HepG2 (cell line): Measurements from ENCODE around the gene NAALADL1. TPM values are rescaled to one million over a fixed set of nuclear protein-coding genes. Genes with fewer than 3 reads are reported as not detected.

Experiments
- AGO2 ChIP-seq: fragments of 200-400 bp; formaldehyde crosslinking; optimal IDR thresholded peaks from 2 replicates; pipeline ENCODE3; 2017; ENCODE audit warnings: mild to moderate bottlenecking, low read depth, low read length, moderate library complexity
- CEBPB ChIP-seq: IDR thresholded peaks from 2 replicates; pipeline ENCODE4 v1.6.1; 2011; ENCODE audit warnings: low read depth, low read length, improper control_type of control experiment, borderline replicate concordance
- SRSF4 ChIP-seq: fragments of 200-400 bp; formaldehyde crosslinking; IDR thresholded peaks from one replicate; pipeline ENCODE4 v1.6.1; 2018; ENCODE audit warnings: mild to moderate bottlenecking, low read depth, low read length, moderate library complexity; ENCODE audit not compliant: poor library complexity, severe bottlenecking
- TRIM24 ChIP-seq: sonication (generic); formaldehyde crosslinking; IDR thresholded peaks from 2 replicates; pipeline ENCODE4 v1.8.0; 2022; ENCODE audit warnings: mild to moderate bottlenecking, missing genetic modification reagents
- ZHX2 ChIP-seq, 2 experiments: sonication (generic) in 1 of 2; formaldehyde crosslinking in 1 of 2; IDR thresholded peaks; 2 replicates each; pipeline versions ENCODE4 v1.6.1 to v1.9.0; 2014 to 2022; ENCODE audit warnings: antibody characterized with exemption in 1 of 2, borderline replicate concordance in 1 of 2, inconsistent platforms in 1 of 2, low read depth in 1 of 2, missing genetic modification reagents in 1 of 2
- ZNF34 ChIP-seq: sonication (generic); formaldehyde crosslinking; IDR thresholded peaks from 2 replicates; pipeline ENCODE4 v1.4.0; 2020; ENCODE audit warnings: mild to moderate bottlenecking, missing genetic modification reagents, borderline replicate concordance
- ZNF44 ChIP-seq: sonication (generic); formaldehyde crosslinking; IDR thresholded peaks from 2 replicates; pipeline ENCODE4 v1.5.1; 2020; ENCODE audit warnings: mild to moderate bottlenecking, missing genetic modification reagents
- ZNF773 ChIP-seq: sonication (generic); formaldehyde crosslinking; IDR thresholded peaks from 2 replicates; pipeline ENCODE4 v1.4.0; 2020; ENCODE audit warnings: missing genetic modification reagents, borderline replicate concordance
- polyA plus RNA-seq, 8 experiments: library from polyadenylated mRNA; depleted of rRNA in 3 of 8; stranded (reverse) in 7 of 8; unstranded in 1 of 8; fragments of >200 nt; fragmentation: Illumina TruSeq in 4 of 8; extraction: Trizol in 4 of 8; gene quantifications; 2 replicates each; pipeline versions ENCODE4 v1.2.1 to v1.2.3, GENCODE V29; 2011 to 2016; ENCODE audit warnings: low read depth in 4 of 8, missing spikeins in 1 of 8, mixed read lengths in 1 of 8; ENCODE audit not compliant: insufficient read depth in 1 of 8
- total RNA-seq, 5 experiments: library from RNA; depleted of rRNA; stranded (reverse); fragments of >200 nt; fragmentation: Illumina TruSeq; extraction: Trizol; gene quantifications; 2 replicates each; pipeline ENCODE4 v1.2.3, GENCODE V29; 2016; ENCODE audit warnings: low read depth in 1 of 5
- TF ChIP-seq, protein P1 (sequence below): sonication (generic); formaldehyde crosslinking; IDR thresholded peaks from 2 replicates; pipeline ENCODE4 v1.4.0; 2020; ENCODE audit warnings: mild to moderate bottlenecking, missing genetic modification reagents
- TF ChIP-seq, protein P2 (sequence below): sonication (generic); formaldehyde crosslinking; IDR thresholded peaks from 2 replicates; pipeline ENCODE4 v1.5.0; 2020; ENCODE audit warnings: mild to moderate bottlenecking, missing genetic modification reagents

NAALADL1 gene
- total and polyA plus RNA-seq, 2 of the 13 experiments (the other 11 are each of a cell fraction or from before 2014, with no cell fraction given), result 9.3 to 33.9 TPM

- TF ChIP-seq, protein P1, sequence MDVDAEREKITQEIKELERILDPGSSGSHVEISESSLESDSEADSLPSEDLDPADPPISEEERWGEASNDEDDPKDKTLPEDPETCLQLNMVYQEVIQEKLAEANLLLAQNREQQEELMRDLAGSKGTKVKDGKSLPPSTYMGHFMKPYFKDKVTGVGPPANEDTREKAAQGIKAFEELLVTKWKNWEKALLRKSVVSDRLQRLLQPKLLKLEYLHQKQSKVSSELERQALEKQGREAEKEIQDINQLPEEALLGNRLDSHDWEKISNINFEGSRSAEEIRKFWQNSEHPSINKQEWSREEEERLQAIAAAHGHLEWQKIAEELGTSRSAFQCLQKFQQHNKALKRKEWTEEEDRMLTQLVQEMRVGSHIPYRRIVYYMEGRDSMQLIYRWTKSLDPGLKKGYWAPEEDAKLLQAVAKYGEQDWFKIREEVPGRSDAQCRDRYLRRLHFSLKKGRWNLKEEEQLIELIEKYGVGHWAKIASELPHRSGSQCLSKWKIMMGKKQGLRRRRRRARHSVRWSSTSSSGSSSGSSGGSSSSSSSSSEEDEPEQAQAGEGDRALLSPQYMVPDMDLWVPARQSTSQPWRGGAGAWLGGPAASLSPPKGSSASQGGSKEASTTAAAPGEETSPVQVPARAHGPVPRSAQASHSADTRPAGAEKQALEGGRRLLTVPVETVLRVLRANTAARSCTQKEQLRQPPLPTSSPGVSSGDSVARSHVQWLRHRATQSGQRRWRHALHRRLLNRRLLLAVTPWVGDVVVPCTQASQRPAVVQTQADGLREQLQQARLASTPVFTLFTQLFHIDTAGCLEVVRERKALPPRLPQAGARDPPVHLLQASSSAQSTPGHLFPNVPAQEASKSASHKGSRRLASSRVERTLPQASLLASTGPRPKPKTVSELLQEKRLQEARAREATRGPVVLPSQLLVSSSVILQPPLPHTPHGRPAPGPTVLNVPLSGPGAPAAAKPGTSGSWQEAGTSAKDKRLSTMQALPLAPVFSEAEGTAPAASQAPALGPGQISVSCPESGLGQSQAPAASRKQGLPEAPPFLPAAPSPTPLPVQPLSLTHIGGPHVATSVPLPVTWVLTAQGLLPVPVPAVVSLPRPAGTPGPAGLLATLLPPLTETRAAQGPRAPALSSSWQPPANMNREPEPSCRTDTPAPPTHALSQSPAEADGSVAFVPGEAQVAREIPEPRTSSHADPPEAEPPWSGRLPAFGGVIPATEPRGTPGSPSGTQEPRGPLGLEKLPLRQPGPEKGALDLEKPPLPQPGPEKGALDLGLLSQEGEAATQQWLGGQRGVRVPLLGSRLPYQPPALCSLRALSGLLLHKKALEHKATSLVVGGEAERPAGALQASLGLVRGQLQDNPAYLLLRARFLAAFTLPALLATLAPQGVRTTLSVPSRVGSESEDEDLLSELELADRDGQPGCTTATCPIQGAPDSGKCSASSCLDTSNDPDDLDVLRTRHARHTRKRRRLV (CRISPR knock-in tag), result no peak
- no peak for TF ChIP-seq ZNF34 (CRISPR knock-in tag)
- TF ChIP-seq AGO2, result peak; percentile 81
- no peak for TF ChIP-seq TRIM24 (CRISPR knock-in tag)
- no peak for TF ChIP-seq ZNF44
- TF ChIP-seq, protein P2, sequence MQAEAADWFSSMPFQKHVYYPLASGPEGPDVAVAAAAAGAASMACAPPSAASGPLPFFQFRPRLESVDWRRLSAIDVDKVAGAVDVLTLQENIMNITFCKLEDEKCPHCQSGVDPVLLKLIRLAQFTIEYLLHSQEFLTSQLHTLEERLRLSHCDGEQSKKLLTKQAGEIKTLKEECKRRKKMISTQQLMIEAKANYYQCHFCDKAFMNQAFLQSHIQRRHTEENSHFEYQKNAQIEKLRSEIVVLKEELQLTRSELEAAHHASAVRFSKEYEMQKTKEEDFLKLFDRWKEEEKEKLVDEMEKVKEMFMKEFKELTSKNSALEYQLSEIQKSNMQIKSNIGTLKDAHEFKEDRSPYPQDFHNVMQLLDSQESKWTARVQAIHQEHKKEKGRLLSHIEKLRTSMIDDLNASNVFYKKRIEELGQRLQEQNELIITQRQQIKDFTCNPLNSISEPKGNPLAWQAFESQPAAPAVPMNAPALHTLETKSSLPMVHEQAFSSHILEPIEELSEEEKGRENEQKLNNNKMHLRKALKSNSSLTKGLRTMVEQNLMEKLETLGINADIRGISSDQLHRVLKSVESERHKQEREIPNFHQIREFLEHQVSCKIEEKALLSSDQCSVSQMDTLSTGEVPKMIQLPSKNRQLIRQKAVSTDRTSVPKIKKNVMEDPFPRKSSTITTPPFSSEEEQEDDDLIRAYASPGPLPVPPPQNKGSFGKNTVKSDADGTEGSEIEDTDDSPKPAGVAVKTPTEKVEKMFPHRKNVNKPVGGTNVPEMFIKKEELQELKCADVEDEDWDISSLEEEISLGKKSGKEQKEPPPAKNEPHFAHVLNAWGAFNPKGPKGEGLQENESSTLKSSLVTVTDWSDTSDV, result no peak
- no peak for TF ChIP-seq ZNF773 (CRISPR knock-in tag)
- TF ChIP-seq CEBPB, result no peak
- TF ChIP-seq SRSF4, result no peak
- no peak for TF ChIP-seq ZHX2 (IDR thresholded peaks at IDR 0.05; ENCODE audit: low read depth)
- no peak for TF ChIP-seq ZHX2 (CRISPR knock-in tag; IDR thresholded peaks at IDR 0.05; ENCODE audit: borderline replicate concordance)
- TF ChIP-seq, all 625 proteins: peak for 5
Measured at GRCh38 chr11:65043881-65044501, 14.4 kb downstream of the NAALADL1 start (continued).
